ENCODE results near the gene CNTRL. TPM values are rescaled to one million over a fixed set of nuclear protein-coding genes. Genes with fewer than 3 reads are reported as not detected.

The CNTRL gene
- total RNA-seq, 1 experiment from 2014 or later = 18.9 TPM

DNA sequence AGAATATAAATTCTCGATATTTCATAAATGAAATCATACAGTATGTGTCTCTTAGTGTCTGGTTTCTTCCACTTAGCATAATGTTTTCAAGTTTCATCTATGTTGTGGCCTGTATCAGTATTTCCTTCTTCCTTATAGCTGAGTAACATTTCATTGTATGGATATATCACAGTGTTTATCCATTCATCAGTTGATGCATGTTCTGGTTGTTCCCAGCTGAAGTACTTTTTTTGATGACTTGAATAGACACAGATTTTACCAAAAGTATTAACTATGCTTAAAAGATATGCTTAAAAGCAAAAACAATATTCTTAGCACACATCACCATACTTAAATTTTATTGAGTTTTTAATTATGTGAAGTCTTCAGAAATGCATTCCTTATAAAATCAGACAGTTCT lies 114.3 kb downstream of the CNTRL start:
- Mint-ChIP-seq H3K4me1 (ENCODE audit: insufficient read depth, unreplicated experiment) (peaks cover 13% of the 10 kb centered on the region), H3K4me3 (ENCODE audit: unreplicated experiment) (no peak overlapping the region)

DNA sequence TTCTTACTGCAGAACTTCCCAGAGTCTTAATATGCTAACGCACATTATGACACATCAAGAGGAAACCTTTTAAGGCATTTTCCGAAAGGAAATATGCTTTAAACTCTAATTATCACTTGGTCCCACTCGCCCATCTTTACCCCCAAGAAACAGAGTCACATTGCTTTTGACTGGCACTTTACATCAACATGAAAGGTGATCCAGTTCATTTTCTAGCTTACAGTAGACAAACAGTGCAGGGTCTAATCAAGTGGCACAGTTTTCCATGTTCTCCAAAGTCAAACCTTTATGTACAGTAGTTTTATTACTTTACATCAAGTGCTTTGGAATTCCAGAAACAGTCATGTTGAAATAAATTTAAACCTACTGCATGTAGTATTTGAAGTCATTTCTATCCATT lies 114.9 kb downstream of the CNTRL start:
- CTCF ChIA-PET = interaction anchor here (1.2 to 1.3 kb wide), 2 partner anchors 21 to 23 kb away, joined by 3 to 6 read pairs; no protein-coding TSS in a partner anchor
- POLR2A ChIA-PET = interaction anchor here (0.6 to 4.9 kb wide), 4 partner anchors 9 to 255 kb away, joined by 3 to 37 read pairs (median 3); partner anchors contain the start of gene RAB14
- Mint-ChIP-seq H3K36me3 (ENCODE audit: insufficient read depth, unreplicated experiment) (peaks cover 28% of the 10 kb centered on the region), H3K4me3 (ENCODE audit: unreplicated experiment) (no peak overlapping the region), H3K27me3 (ENCODE audit: insufficient read depth, unreplicated experiment) (no peaks in the 10 kb centered on the region), H3K9me3 (ENCODE audit: unreplicated experiment) (no peaks in the 10 kb centered on the region), H3K27ac (ENCODE audit: low read depth, unreplicated experiment) (no peak overlapping the region), H3K4me1 (ENCODE audit: insufficient read depth, unreplicated experiment) (peaks cover 16% of the 10 kb centered on the region)
- TF ChIP-seq, protein P1, sequence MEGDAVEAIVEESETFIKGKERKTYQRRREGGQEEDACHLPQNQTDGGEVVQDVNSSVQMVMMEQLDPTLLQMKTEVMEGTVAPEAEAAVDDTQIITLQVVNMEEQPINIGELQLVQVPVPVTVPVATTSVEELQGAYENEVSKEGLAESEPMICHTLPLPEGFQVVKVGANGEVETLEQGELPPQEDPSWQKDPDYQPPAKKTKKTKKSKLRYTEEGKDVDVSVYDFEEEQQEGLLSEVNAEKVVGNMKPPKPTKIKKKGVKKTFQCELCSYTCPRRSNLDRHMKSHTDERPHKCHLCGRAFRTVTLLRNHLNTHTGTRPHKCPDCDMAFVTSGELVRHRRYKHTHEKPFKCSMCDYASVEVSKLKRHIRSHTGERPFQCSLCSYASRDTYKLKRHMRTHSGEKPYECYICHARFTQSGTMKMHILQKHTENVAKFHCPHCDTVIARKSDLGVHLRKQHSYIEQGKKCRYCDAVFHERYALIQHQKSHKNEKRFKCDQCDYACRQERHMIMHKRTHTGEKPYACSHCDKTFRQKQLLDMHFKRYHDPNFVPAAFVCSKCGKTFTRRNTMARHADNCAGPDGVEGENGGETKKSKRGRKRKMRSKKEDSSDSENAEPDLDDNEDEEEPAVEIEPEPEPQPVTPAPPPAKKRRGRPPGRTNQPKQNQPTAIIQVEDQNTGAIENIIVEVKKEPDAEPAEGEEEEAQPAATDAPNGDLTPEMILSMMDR (IDR thresholded peaks at IDR 0.05; ENCODE audit: unreplicated experiment) = no peak
- DNase-seq (ENCODE audit: unreplicated experiment) = no peak
- intact Hi-C loops (cut with micrococcal nuclease) = no loop called here
- no TSS peak for BruUV-seq (replicated peaks)

More for the DNA sequence above, 114.3 kb downstream of the CNTRL start:
- peaks cover 29% of the 10 kb centered on the region for H3K36me3 Mint-ChIP-seq (ENCODE audit: insufficient read depth, unreplicated experiment)
- no peaks in the 10 kb centered on the region for H3K9me3 Mint-ChIP-seq (ENCODE audit: unreplicated experiment)
- TF ChIP-seq, protein P1 (IDR thresholded peaks at IDR 0.05; ENCODE audit: unreplicated experiment) = no peak
- DNase-seq (ENCODE audit: unreplicated experiment) = no peak
- no peaks in the 10 kb centered on the region for H3K27me3 Mint-ChIP-seq (ENCODE audit: insufficient read depth, unreplicated experiment)
- BruUV-seq (replicated peaks) = no TSS peak
- CTCF ChIA-PET = interaction anchor here (0.6 to 1.3 kb wide), 6 partner anchors 10 to 132 kb away, joined by 3 to 6 read pairs (median 3); no protein-coding TSS in a partner anchor
- POLR2A ChIA-PET = interaction anchor here (4.9 kb wide), 1 partner anchor 11 kb away, joined by 37 read pairs; the partner anchor contains the start of gene RAB14
- H3K27ac Mint-ChIP-seq (ENCODE audit: low read depth, unreplicated experiment) = no peak overlapping the region
- intact Hi-C loops (cut with micrococcal nuclease) = no loop called here

DNA sequence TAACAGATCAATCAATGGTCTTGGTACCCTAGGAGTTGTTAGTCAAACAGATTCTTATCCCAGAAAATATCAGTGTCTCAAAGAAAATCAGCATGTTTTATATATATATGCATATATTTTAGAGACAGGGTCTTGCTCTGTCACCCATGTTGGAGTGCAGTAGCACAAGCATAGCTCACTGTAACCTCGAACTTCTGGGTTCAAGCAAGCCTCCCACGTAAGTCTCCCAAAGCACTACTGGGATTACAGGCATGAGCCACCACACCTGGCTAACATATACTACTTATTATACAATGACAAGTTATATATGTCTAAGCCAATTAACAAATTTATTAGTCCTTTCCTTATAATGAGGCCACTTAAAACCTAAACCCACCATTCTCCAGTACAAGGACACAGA lies 116.5 kb downstream of the CNTRL start:
- Mint-ChIP-seq H3K27me3 (ENCODE audit: insufficient read depth, unreplicated experiment) (no peaks in the 10 kb centered on the region), H3K36me3 (ENCODE audit: insufficient read depth, unreplicated experiment) (peaks cover 12% of the 10 kb centered on the region), H3K9me3 (ENCODE audit: unreplicated experiment) (no peaks in the 10 kb centered on the region), H3K4me3 (ENCODE audit: unreplicated experiment) (no peak overlapping the region), H3K27ac (ENCODE audit: low read depth, unreplicated experiment) (no peak overlapping the region), H3K4me1 (ENCODE audit: insufficient read depth, unreplicated experiment) (peaks cover 25% of the 10 kb centered on the region)
- POLR2A ChIA-PET = interaction anchor here (1.0 to 4.9 kb wide), 2 partner anchors 9 to 11 kb away, joined by 3 to 37 read pairs; partner anchors contain the start of gene RAB14
- no peak for DNase-seq (ENCODE audit: unreplicated experiment)
- TF ChIP-seq, protein P1 (IDR thresholded peaks at IDR 0.05; ENCODE audit: unreplicated experiment) = no peak
- no TSS peak for BruUV-seq (replicated peaks)
- intact Hi-C loops (cut with micrococcal nuclease) = no loop called here
- CTCF ChIA-PET = no interaction called here

DNA sequence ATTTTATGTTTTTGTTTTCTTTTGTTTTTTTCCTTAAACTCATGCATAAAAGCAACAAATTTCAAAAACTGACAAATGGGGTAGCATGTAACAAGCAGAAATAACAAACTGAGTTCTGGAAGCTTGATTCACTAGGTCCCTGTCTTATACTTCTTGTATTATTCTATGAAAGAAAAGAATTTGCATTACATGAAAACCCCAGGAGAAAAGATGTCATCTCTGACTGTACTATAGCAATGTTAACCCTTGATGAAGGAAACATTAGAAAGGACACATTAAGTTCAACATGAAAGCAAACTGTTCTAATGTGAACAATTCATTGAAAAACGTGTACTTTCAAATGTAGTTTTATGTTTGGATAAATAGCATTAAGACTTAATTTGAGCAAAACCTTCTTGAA lies 117.8 kb downstream of the CNTRL start:
- Mint-ChIP-seq H3K36me3 (ENCODE audit: insufficient read depth, unreplicated experiment) (peaks cover 6% of the 10 kb centered on the region), H3K27ac (ENCODE audit: low read depth, unreplicated experiment) (no peak overlapping the region), H3K4me1 (ENCODE audit: insufficient read depth, unreplicated experiment) (peaks cover 34% of the 10 kb centered on the region), H3K9me3 (ENCODE audit: unreplicated experiment) (no peaks in the 10 kb centered on the region), H3K27me3 (ENCODE audit: insufficient read depth, unreplicated experiment) (no peaks in the 10 kb centered on the region), H3K4me3 (ENCODE audit: unreplicated experiment) (no peak overlapping the region)
- BruUV-seq (replicated peaks) = no TSS peak
- POLR2A ChIA-PET = interaction anchor here (0.6 to 1.5 kb wide), 4 partner anchors 9 to 198 kb away, joined by 3 to 7 read pairs (median 4); partner anchors contain the start of gene RAB14
- intact Hi-C loops (cut with micrococcal nuclease) = no loop called here
- CTCF ChIA-PET = interaction anchor here (0.6 to 0.7 kb wide), 3 partner anchors 9 to 210 kb away, joined by 3 read pairs; partner anchors contain the start of gene RAB14
- TF ChIP-seq, protein P1 (IDR thresholded peaks at IDR 0.05; ENCODE audit: unreplicated experiment) = no peak
- DNase-seq (ENCODE audit: unreplicated experiment) = no peak
